ENCODE results near the gene HDGFL1.

Gene HDGFL1

GRCh38 chr6:22558288-22558882, 11.0 kb upstream of the HDGFL1 start:
- Histone ChIP-seq H3K4me1 (ENCODE audit: control insufficient read depth, low read depth, low read length) (no peaks in the 10 kb centered on the region), H3K9ac (ENCODE audit: low read length) (no peak overlapping the region), H3K36me3 (ENCODE audit: control insufficient read depth, low read depth, low read length) (no peaks in the 10 kb centered on the region), H3K4me3 (ENCODE audit: low read length) (no peak overlapping the region), H3K9me3 (ENCODE audit: control insufficient read depth, low read depth, low read length) (no peaks in the 10 kb centered on the region), H3K27me3 (ENCODE audit: control insufficient read depth, insufficient read depth, low read length) (no peaks in the 10 kb centered on the region), H3K27ac (ENCODE audit: low read length) (no peak overlapping the region)

GRCh38 chr6:22568854-22569253, 512 bp upstream of the HDGFL1 start:
- Histone ChIP-seq H3K4me1 (ENCODE audit: control insufficient read depth, low read depth, low read length) (no peaks in the 10 kb centered on the region), H3K27me3 (ENCODE audit: control insufficient read depth, insufficient read depth, low read length) (no peaks in the 10 kb centered on the region), H3K4me3 (ENCODE audit: low read length) (no peak overlapping the region), H3K36me3 (ENCODE audit: control insufficient read depth, low read depth, low read length) (no peaks in the 10 kb centered on the region), H3K9me3 (ENCODE audit: control insufficient read depth, low read depth, low read length) (no peaks in the 10 kb centered on the region), H3K9ac (ENCODE audit: low read length) (no peak overlapping the region), H3K27ac (ENCODE audit: low read length) (no peak overlapping the region)

GRCh38 chr6:22570185-22570551, 802 bp downstream of the HDGFL1 start:
- no peak overlapping the region for H3K27ac ChIP-seq (ENCODE audit: low read length)
- H3K27me3 ChIP-seq (ENCODE audit: control insufficient read depth, insufficient read depth, low read length) = no peaks in the 10 kb centered on the region
- no peaks in the 10 kb centered on the region for H3K9me3 ChIP-seq (ENCODE audit: control insufficient read depth, low read depth, low read length)
- no peaks in the 10 kb centered on the region for H3K4me1 ChIP-seq (ENCODE audit: control insufficient read depth, low read depth, low read length)
- no peaks in the 10 kb centered on the region for H3K36me3 ChIP-seq (ENCODE audit: control insufficient read depth, low read depth, low read length)
- H3K4me3 ChIP-seq (ENCODE audit: low read length) = no peak overlapping the region
- no peak overlapping the region for H3K9ac ChIP-seq (ENCODE audit: low read length)

- H3K4me1 ChIP-seq (ENCODE audit: control insufficient read depth, low read depth, low read length) = no peaks in the 10 kb centered on the region
- no peak overlapping the region for H3K9ac ChIP-seq (ENCODE audit: low read length)
- no peak overlapping the region for H3K4me3 ChIP-seq (ENCODE audit: low read length)
- H3K27me3 ChIP-seq (ENCODE audit: control insufficient read depth, insufficient read depth, low read length) = no peaks in the 10 kb centered on the region
- no peak overlapping the region for H3K27ac ChIP-seq (ENCODE audit: low read length)
- no peaks in the 10 kb centered on the region for H3K9me3 ChIP-seq (ENCODE audit: control insufficient read depth, low read depth, low read length)
- no peaks in the 10 kb centered on the region for H3K36me3 ChIP-seq (ENCODE audit: control insufficient read depth, low read depth, low read length)
These were observed 5.8 kb downstream of the HDGFL1 start for GRCh38 chr6:22575190-22575589.

- H3K4me1 ChIP-seq (ENCODE audit: control insufficient read depth, low read depth, low read length) = peaks cover 14% of the 10 kb centered on the region
- H3K36me3 ChIP-seq (ENCODE audit: control insufficient read depth, low read depth, low read length) = no peaks in the 10 kb centered on the region
- H3K9ac ChIP-seq (ENCODE audit: low read length) = no peak overlapping the region
- no peaks in the 10 kb centered on the region for H3K27me3 ChIP-seq (ENCODE audit: control insufficient read depth, insufficient read depth, low read length)
- H3K9me3 ChIP-seq (ENCODE audit: control insufficient read depth, low read depth, low read length) = no peaks in the 10 kb centered on the region
- no peak overlapping the region for H3K27ac ChIP-seq (ENCODE audit: low read length)
- H3K4me3 ChIP-seq (ENCODE audit: low read length) = no peak overlapping the region
These were observed 10.1 kb downstream of the HDGFL1 start for GRCh38 chr6:22579439-22579838.

- H3K27me3 ChIP-seq (ENCODE audit: control insufficient read depth, insufficient read depth, low read length) = no peaks in the 10 kb centered on the region
- H3K9ac ChIP-seq (ENCODE audit: low read length) = no peak overlapping the region
- H3K27ac ChIP-seq (ENCODE audit: low read length) = no peak overlapping the region
- no peaks in the 10 kb centered on the region for H3K9me3 ChIP-seq (ENCODE audit: control insufficient read depth, low read depth, low read length)
- peaks cover 23% of the 10 kb centered on the region for H3K4me1 ChIP-seq (ENCODE audit: control insufficient read depth, low read depth, low read length)
- no peaks in the 10 kb centered on the region for H3K36me3 ChIP-seq (ENCODE audit: control insufficient read depth, low read depth, low read length)
- no peak overlapping the region for H3K4me3 ChIP-seq (ENCODE audit: low read length)
These were observed 11.0 kb downstream of the HDGFL1 start for GRCh38 chr6:22580337-22580736.

- Histone ChIP-seq H3K4me3 (ENCODE audit: low read length) (no peak overlapping the region), H3K9ac (ENCODE audit: low read length) (no peak overlapping the region)
These were observed 13.2 kb downstream of the HDGFL1 start for GRCh38 chr6:22582417-22583205.

GRCh38 chr6:22583230-22583629, 13.9 kb downstream of the HDGFL1 start:
- Histone ChIP-seq H3K4me3 (ENCODE audit: low read length) (no peak overlapping the region), H3K9ac (ENCODE audit: low read length) (no peak overlapping the region), H3K9me3 (ENCODE audit: control insufficient read depth, low read depth, low read length) (no peaks in the 10 kb centered on the region), H3K4me1 (ENCODE audit: control insufficient read depth, low read depth, low read length) (peaks cover 27% of the 10 kb centered on the region), H3K27me3 (ENCODE audit: control insufficient read depth, insufficient read depth, low read length) (no peaks in the 10 kb centered on the region), H3K27ac (ENCODE audit: low read length) (no peak overlapping the region), H3K36me3 (ENCODE audit: control insufficient read depth, low read depth, low read length) (no peaks in the 10 kb centered on the region)

More at GRCh38 chr6:22582417-22583205, 13.2 kb downstream of the HDGFL1 start:
- Histone ChIP-seq H3K9me3 (ENCODE audit: control insufficient read depth, low read depth, low read length) (no peaks in the 10 kb centered on the region), H3K27me3 (ENCODE audit: control insufficient read depth, insufficient read depth, low read length) (no peaks in the 10 kb centered on the region), H3K27ac (ENCODE audit: low read length) (no peak overlapping the region), H3K4me1 (ENCODE audit: control insufficient read depth, low read depth, low read length) (peaks cover 26% of the 10 kb centered on the region), H3K36me3 (ENCODE audit: control insufficient read depth, low read depth, low read length) (no peaks in the 10 kb centered on the region)

- Histone ChIP-seq H3K9me3 (ENCODE audit: control insufficient read depth, low read depth, low read length) (no peaks in the 10 kb centered on the region), H3K36me3 (ENCODE audit: control insufficient read depth, low read depth, low read length) (no peaks in the 10 kb centered on the region), H3K9ac (ENCODE audit: low read length) (no peak overlapping the region), H3K4me1 (ENCODE audit: control insufficient read depth, low read depth, low read length) (peaks cover 28% of the 10 kb centered on the region), H3K27me3 (ENCODE audit: control insufficient read depth, insufficient read depth, low read length) (no peaks in the 10 kb centered on the region), H3K4me3 (ENCODE audit: low read length) (no peak overlapping the region), H3K27ac (ENCODE audit: low read length) (no peak overlapping the region)
These were observed 14.6 kb downstream of the HDGFL1 start for GRCh38 chr6:22583927-22584326.

GRCh38 chr6:22589118-22589517, 19.8 kb downstream of the HDGFL1 start:
- no peaks in the 10 kb centered on the region for H3K27me3 ChIP-seq (ENCODE audit: control insufficient read depth, insufficient read depth, low read length)
- no peaks in the 10 kb centered on the region for H3K36me3 ChIP-seq (ENCODE audit: control insufficient read depth, low read depth, low read length)
- no peak overlapping the region for H3K4me3 ChIP-seq (ENCODE audit: low read length)
- peaks cover 17% of the 10 kb centered on the region for H3K4me1 ChIP-seq (ENCODE audit: control insufficient read depth, low read depth, low read length)
- H3K9ac ChIP-seq (ENCODE audit: low read length) = no peak overlapping the region
- H3K9me3 ChIP-seq (ENCODE audit: control insufficient read depth, low read depth, low read length) = no peaks in the 10 kb centered on the region
- no peak overlapping the region for H3K27ac ChIP-seq (ENCODE audit: low read length)

GRCh38 chr6:22590423-22590822, 21.1 kb downstream of the HDGFL1 start:
- Histone ChIP-seq H3K9ac (ENCODE audit: low read length) (no peak overlapping the region), H3K4me3 (ENCODE audit: low read length) (no peak overlapping the region), H3K27me3 (ENCODE audit: control insufficient read depth, insufficient read depth, low read length) (no peaks in the 10 kb centered on the region), H3K9me3 (ENCODE audit: control insufficient read depth, low read depth, low read length) (no peaks in the 10 kb centered on the region), H3K4me1 (ENCODE audit: control insufficient read depth, low read depth, low read length) (peaks cover 5% of the 10 kb centered on the region), H3K27ac (ENCODE audit: low read length) (no peak overlapping the region), H3K36me3 (ENCODE audit: control insufficient read depth, low read depth, low read length) (no peaks in the 10 kb centered on the region)

- no peak overlapping the region for H3K27ac ChIP-seq (ENCODE audit: low read length)
- H3K9me3 ChIP-seq (ENCODE audit: control insufficient read depth, low read depth, low read length) = no peaks in the 10 kb centered on the region
- H3K4me1 ChIP-seq (ENCODE audit: control insufficient read depth, low read depth, low read length) = no peaks in the 10 kb centered on the region
- no peak overlapping the region for H3K4me3 ChIP-seq (ENCODE audit: low read length)
- H3K27me3 ChIP-seq (ENCODE audit: control insufficient read depth, insufficient read depth, low read length) = no peaks in the 10 kb centered on the region
- H3K36me3 ChIP-seq (ENCODE audit: control insufficient read depth, low read depth, low read length) = no peaks in the 10 kb centered on the region
- no peak overlapping the region for H3K9ac ChIP-seq (ENCODE audit: low read length)
These were observed 24.5 kb downstream of the HDGFL1 start for GRCh38 chr6:22593895-22594294.

All from iPS-18a (cell line).